GM06990 (cell line): Measurements from ENCODE around the gene CRTC3.
A peak's percentile ranks its signal among the peaks of the same experiment; 100 is the strongest.
"Not testable (repeated sequence)": the region's sequence is repeated elsewhere in the genome, so short reads cannot be mapped to it uniquely, and the experiment has no call there.

Experiments
- DNase-seq: peaks from one replicate; pipeline ENCODE4 v3.0.0-alpha.2; 2011; ENCODE audit not compliant: insufficient read length; ENCODE audit errors: extremely low read depth
- H3K27me3 ChIP-seq: replicated peaks from 2 replicates; pipeline ENCODE4 v1.6.0; 2011; ENCODE audit warnings: low read length; ENCODE audit not compliant: control insufficient read depth, insufficient read depth
- H3K36me3 ChIP-seq: 2 replicates; pipeline ENCODE4 v1.5.1; 2011; ENCODE audit warnings: low read length; ENCODE audit not compliant: control insufficient read depth, insufficient read depth
- H3K4me3 ChIP-seq: replicated peaks from 2 replicates; pipeline ENCODE4 v1.5.1; 2011; ENCODE audit warnings: low read depth, mild to moderate bottlenecking, control low read depth, low read length
- TF ChIP-seq, protein P1 (sequence below): IDR thresholded peaks from 2 replicates; pipeline ENCODE4 v1.5.1; 2011; ENCODE audit warnings: low read length, control low read depth, mild to moderate bottlenecking, inconsistent platforms; ENCODE audit not compliant: insufficient read depth, poor library complexity, severe bottlenecking

The CRTC3 gene

DNA sequence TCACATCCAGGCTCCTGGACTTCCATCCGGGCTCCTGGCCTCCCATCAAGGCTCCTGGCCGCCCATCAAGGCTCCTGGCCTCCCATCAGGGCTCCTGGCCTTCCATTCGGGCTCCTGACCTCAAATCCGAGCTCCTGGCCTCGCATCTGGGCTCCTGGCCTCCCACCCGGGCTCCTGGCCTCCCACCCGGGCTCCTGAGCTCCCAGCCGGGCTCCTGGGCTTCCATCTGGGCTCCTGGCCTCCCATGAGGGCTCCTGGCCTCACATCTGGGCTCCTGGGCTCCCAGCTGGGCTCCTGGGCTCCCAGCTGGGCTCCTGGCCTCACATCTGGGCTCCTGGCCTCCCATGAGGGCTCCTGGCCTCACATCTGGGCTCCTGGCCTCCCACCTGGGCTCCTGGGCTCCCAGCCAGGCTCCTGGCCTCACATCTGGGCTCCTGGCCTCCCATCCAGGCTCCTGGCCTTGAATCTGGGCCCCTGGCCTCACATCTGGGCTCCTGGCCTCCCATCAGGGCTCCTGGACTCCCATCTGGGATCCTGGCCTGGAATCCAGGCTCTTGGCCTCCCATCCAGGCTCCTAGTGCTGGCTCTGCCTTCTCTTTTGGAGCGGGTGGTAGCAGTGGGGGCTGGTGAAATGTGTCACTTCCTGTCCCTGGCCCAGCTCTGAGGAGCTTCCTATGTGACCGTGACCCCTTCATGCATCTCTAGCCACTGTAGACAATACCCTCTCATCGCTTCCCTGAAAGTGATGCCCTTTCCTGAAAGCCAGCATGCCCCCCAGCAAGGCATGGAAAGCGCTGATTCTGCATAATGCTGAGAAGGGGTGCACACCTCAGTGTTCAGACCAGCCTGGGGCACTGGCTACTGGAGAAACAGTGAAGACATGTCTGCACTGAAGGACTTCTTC, 124.8 kb downstream of the CRTC3 start:
- no peaks in the 10 kb centered on the region for H3K27me3 ChIP-seq
- H3K4me3 ChIP-seq: no peak overlapping the region
- DNase-seq: no peak
- TF ChIP-seq, protein P1, sequence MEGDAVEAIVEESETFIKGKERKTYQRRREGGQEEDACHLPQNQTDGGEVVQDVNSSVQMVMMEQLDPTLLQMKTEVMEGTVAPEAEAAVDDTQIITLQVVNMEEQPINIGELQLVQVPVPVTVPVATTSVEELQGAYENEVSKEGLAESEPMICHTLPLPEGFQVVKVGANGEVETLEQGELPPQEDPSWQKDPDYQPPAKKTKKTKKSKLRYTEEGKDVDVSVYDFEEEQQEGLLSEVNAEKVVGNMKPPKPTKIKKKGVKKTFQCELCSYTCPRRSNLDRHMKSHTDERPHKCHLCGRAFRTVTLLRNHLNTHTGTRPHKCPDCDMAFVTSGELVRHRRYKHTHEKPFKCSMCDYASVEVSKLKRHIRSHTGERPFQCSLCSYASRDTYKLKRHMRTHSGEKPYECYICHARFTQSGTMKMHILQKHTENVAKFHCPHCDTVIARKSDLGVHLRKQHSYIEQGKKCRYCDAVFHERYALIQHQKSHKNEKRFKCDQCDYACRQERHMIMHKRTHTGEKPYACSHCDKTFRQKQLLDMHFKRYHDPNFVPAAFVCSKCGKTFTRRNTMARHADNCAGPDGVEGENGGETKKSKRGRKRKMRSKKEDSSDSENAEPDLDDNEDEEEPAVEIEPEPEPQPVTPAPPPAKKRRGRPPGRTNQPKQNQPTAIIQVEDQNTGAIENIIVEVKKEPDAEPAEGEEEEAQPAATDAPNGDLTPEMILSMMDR: no peak
- no peaks in the 10 kb centered on the region; the same call in 1 of the 2 replicates for H3K36me3 ChIP-seq

DNA sequence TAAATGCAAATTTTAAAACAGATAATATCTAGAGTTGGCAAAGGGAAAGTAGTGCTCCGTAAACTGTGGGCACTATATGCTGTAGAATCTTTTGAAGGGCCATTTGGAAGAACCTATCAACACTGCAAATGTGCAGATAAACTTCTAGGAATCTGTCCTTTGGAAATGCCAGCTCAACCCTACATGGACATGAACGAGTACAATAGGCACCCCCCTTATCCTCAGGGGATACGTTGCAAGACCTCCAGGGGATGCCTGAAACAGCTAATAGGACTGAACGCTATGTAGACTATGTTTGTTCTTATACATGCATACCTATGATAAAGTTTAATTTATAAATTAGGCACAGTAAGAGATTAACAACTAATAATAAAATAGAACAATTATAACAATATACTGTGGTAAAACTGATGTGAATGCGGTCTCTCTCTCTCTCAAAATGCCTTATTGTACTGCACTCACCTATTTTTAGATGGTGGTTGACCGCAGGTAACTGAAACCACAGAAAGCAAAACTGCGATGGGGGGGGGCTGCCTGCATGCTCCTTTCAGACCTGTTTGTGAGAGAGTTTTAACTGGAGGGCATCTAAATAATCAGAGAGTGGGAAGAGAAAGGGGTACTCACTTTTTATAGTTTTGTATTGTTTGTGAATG, 127.9 kb downstream of the CRTC3 start:
- not testable (repeated sequence) for H3K36me3 ChIP-seq, H3K27me3 ChIP-seq, DNase-seq
- peak overlapping the region; percentile 35 for H3K4me3 ChIP-seq

DNA sequence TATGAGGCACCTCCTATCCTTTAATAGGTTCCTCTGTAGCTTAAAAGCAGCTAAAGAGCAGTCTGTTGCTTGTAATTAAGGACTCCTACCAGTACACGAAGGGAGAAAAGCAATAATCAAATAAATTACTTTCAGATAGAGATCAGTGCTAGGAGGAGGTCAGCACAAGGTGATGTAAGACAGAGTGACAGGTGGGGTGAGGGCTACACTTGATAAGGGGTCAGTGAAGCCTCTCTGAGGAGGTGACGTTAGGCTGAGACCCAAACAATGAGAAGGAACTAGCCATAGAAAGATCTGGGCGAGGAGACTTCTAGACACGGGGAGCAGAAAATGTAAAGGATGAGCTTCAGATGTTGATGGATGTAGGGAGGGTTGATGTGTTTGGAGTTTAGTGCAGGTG, 129.8 kb downstream of the CRTC3 start:
- H3K27me3 ChIP-seq: no peaks in the 10 kb centered on the region
- no peak overlapping the region for H3K4me3 ChIP-seq
- TF ChIP-seq, protein P1: no peak
- H3K36me3 ChIP-seq: no peaks in the 10 kb centered on the region; the same call in 1 of the 2 replicates
- DNase-seq: no peak

DNA sequence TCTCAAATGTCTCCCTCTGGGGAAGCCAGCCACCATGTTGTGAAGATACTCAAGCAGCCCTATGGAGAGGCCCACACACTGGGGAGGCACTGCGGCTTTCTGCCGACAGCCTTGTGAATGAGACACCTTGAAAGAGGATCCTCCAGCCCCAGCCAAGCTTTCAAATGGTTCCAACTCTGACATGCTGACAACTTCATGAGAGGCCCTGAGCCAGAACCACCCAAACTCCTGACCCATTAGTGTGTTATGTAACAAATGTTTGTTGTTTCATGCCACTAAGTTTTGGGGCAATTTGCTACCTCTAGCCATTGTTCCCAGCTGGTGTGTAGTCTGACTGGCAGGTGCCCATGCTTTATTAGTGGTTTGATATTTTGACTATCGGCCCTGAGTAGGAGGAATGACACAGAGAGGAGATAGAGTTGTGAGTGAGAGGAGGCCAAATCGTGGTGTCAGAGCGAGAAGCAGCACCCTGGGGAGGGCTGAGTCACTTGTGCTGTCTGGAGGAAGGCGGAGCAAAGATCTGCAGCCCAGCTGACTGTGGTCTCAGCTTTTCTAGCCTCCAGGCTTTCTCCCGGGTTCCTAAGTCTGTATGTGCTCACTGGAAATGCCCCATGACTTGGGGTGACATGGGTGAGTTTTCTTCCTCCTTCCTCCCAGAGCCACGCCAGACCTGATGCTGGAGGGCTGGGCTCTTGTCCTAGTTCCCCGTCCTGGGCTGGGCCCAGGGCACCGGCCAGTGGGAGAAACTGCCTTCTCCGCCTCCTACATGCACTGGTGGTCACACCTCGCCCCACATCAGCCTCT, 130.7 kb downstream of the CRTC3 start:
- peak; percentile 84 for DNase-seq
- H3K27me3 ChIP-seq: no peaks in the 10 kb centered on the region
- peak overlapping the region; percentile 52 for H3K4me3 ChIP-seq
- no peaks in the 10 kb centered on the region for H3K36me3 ChIP-seq
- TF ChIP-seq, protein P1: no peak

DNA sequence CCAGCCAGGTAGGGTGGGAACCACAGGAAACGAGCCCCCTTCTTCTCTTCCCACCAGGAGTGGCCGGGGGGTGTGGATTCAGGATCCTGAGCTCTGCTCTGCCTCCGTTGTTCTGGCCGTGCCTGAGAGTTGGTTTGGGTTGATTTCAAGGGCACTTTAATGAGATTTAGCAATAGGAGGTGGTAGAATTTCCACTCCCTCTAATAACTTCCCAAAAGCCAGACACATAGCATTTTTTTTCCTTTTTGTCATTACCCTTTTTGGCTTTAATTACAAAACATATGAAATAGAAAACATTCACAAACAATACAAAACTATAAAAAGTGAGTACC, 131.2 kb downstream of the CRTC3 start:
- DNase-seq, H3K27me3 ChIP-seq, H3K36me3 ChIP-seq: not testable (repeated sequence)
- peak overlapping the region; percentile 52 for H3K4me3 ChIP-seq

DNA sequence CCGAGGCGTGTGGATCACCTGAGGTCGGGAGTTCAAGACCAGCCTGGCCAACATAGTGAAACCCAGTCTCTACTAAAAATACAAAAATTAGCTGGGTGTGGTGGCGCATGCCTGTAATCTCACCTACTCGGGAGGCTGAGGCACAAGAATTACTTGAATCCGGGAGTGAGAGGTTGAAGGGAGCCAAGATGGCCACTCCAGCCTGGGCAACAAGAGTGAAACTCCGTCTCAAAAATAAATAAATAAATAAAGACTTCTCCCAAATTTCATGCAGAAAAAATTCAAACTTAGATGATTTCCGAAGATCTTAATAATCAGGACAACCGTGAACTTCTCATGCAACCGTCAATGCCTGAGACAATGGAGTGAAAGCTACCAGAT, 134.3 kb downstream of the CRTC3 start:
- H3K36me3 ChIP-seq, DNase-seq, H3K27me3 ChIP-seq: not testable (repeated sequence)
- peak overlapping the region; percentile 84 for H3K4me3 ChIP-seq

DNA sequence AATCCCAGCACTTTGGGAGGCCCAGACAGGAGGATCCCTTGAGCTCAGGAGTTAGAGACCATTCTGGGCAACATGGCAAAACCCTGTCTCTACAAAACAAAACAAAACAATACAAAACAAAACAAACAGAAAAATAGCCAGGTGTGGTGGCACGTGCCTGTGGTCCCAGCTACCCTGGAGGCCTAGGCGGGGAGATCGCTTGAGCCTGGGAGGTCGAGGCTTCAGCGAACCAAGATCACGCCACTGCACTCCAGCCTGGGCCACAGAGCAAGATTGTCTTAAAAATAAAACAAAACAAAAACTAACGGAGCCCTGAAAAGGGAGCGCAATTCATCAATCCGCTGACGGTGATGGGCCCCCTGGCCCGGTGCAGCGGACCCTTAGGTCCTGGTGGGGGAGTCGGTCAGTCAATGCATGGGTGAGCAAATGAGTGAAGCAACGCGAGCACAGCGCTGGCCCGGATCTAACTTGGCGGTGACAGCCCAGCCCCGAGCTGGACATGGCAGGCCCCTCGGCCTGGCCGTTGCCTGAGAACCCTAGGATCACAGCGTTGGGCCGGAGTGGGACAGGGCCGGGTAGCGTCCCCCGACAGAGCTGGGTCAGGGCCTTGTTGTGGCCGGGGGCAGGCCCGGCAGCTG, 135.0 kb downstream of the CRTC3 start:
- Histone ChIP-seq H3K36me3 (no peaks in the 10 kb centered on the region), H3K4me3 (peak overlapping the region; percentile 84), H3K27me3 (no peaks in the 10 kb centered on the region)
- TF ChIP-seq, protein P1: no peak
- peak; percentile 77 for DNase-seq
